ENCODE measurements around the gene TNFSF11. TPM values are rescaled to one million over a fixed set of nuclear protein-coding genes. Genes with fewer than 3 reads are reported as not detected.

Gene TNFSF11
- total and polyA plus RNA-seq, 2 donors (not counting 3 experiments of a cell fraction or from before 2014, with no cell fraction given) = not detected

DNA sequence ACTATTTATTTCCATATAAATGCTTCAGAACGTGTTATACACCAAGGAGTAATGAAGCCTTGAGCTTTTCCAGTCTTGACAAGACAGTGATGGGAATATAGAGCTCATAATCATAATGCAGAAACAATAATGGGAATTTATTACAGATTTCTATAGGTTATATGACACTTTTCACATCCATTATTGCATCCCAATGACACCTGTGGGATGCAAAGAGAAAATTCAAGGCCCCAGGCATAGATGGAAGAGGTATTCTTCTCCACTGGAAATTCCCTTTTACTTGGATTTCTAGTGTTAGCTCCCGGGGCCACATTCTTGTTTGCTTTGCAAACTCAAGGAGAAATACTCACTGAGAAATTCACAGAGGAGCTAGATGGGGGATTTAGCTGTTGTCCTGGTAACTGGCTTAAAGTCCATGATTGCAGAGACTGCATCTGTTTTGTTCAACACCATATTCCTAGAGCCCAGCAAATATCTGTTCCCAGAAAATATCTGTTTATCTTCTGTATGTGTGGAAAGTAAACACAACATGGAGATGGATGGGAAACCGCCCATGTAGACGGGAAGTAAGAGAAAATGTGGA lies 30.6 kb upstream of the TNFSF11 start:
- H2AFZ ChIP-seq (ENCODE audit: low read depth, low read length) = no peak overlapping the region
- dilution Hi-C loops (cut with MboI; ENCODE audit: extremely low pct_ligation_motif_present, low sequenced_read_pairs) = no loop called here
- FAIRE-seq (no peak), DNase-seq (ENCODE audit: low read depth, low spot score) (no peak)
- H3K36me3 ChIP-seq (ENCODE audit: control insufficient read depth in 2 of 2, extremely low read depth in 1 of 2, insufficient read depth in 2 of 2, low read length in 2 of 2) = no peaks in the 10 kb centered on the region
- H3K9me3 ChIP-seq (replicated peaks; ENCODE audit: control insufficient read depth, insufficient read depth, low read length) = no peaks in the 10 kb centered on the region
- no peak overlapping the region for H3K9ac ChIP-seq (replicated peaks; ENCODE audit: extremely low read depth, insufficient read depth, low read length)
- H3K4me2 ChIP-seq (ENCODE audit: insufficient read depth, low read length) = no peak overlapping the region
- no peak overlapping the region for H3K4me3 ChIP-seq (replicated peaks in 1 of 3; ENCODE audit: insufficient read depth in 1 of 3, low read depth in 1 of 3, low read length in 3 of 3)
- no peaks in the 10 kb centered on the region for H3K27me3 ChIP-seq (ENCODE audit: control insufficient read depth in 2 of 2, insufficient read depth in 2 of 2, low read length in 2 of 2)
- H3K27ac ChIP-seq (ENCODE audit: insufficient read depth, low read depth, low read length) = no peak overlapping the region
- no peaks in the 10 kb centered on the region for H4K20me1 ChIP-seq (replicated peaks; ENCODE audit: control insufficient read depth, extremely low read depth, insufficient read depth, low read length)
- no peaks in the 10 kb centered on the region for H3K9me1 ChIP-seq (replicated peaks; ENCODE audit: control insufficient read depth, extremely low read depth, insufficient read depth, low read length)
- no TSS peak for BruUV-seq (replicated peaks)
- ChIA-PET CTCF (interaction anchor here (0.8 to 1.1 kb wide), 3 partner anchors 13 to 209 kb away, joined by 3 read pairs; no protein-coding TSS in a partner anchor), POLR2A (no interaction called here)
- TF ChIP-seq MYC (IDR thresholded peaks at IDR 0.05; ENCODE audit: low read depth, low read length) = no peak
- intact Hi-C loops (cut with micrococcal nuclease) = no loop called here
- peaks cover 11% of the 10 kb centered on the region for H3K4me1 ChIP-seq (ENCODE audit: control insufficient read depth, extremely low read depth, insufficient read depth, low read length)
- no peaks in the 10 kb centered on the region for H3K79me2 ChIP-seq (ENCODE audit: control insufficient read depth, insufficient read depth, low read length)

DNA sequence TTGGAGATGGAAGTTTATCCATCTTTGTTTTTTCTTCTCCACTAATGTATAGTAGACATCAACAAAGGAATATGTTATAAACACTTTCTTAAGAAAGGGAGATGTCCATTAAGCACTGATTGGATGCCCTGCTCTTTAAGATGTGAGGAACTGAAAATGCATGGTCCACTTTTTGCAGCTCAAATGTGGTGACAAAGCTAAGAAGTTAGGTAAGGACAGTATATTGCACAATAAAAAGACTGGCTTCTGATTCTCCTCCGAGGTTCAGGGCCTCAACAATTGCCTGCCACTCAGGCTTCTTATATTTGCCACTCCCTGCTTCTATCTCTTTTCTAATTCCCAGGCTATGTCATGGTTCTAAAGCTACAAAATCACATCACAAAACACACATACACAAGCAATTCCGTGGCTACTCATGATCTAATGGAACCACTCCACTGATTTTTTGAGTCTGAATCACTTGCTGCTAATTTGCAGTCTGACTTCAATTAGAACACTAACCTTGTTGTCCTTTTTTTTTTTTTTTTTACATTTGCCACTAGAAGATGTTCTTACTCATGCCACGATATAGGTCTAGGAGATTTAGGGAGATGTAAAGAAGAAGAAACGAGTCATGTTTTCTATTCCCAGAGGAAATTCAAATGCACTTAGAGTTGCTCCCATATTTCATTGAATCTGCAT lies 29.6 kb upstream of the TNFSF11 start:
- intact Hi-C loops (cut with micrococcal nuclease) = no loop called here
- Histone ChIP-seq H2AFZ (ENCODE audit: low read depth, low read length) (no peak overlapping the region), H3K27ac (ENCODE audit: insufficient read depth, low read depth, low read length) (no peak overlapping the region), H3K9me3 (replicated peaks; ENCODE audit: control insufficient read depth, insufficient read depth, low read length) (no peaks in the 10 kb centered on the region), H3K79me2 (ENCODE audit: control insufficient read depth, insufficient read depth, low read length) (no peaks in the 10 kb centered on the region), H3K4me2 (ENCODE audit: insufficient read depth, low read length) (no peak overlapping the region), H3K9me1 (replicated peaks; ENCODE audit: control insufficient read depth, extremely low read depth, insufficient read depth, low read length) (no peaks in the 10 kb centered on the region), H3K4me3 (replicated peaks in 1 of 3; ENCODE audit: insufficient read depth in 1 of 3, low read depth in 1 of 3, low read length in 3 of 3) (no peak overlapping the region), H4K20me1 (replicated peaks; ENCODE audit: control insufficient read depth, extremely low read depth, insufficient read depth, low read length) (no peaks in the 10 kb centered on the region), H3K4me1 (ENCODE audit: control insufficient read depth, extremely low read depth, insufficient read depth, low read length) (peaks cover 13% of the 10 kb centered on the region), H3K9ac (replicated peaks; ENCODE audit: extremely low read depth, insufficient read depth, low read length) (no peak overlapping the region), H3K36me3 (ENCODE audit: control insufficient read depth in 2 of 2, extremely low read depth in 1 of 2, insufficient read depth in 2 of 2, low read length in 2 of 2) (no peaks in the 10 kb centered on the region), H3K27me3 (ENCODE audit: control insufficient read depth in 2 of 2, insufficient read depth in 2 of 2, low read length in 2 of 2) (no peaks in the 10 kb centered on the region)
- CTCF ChIA-PET = no interaction called here
- FAIRE-seq = no peak
- no peak for DNase-seq (ENCODE audit: low read depth, low spot score)
- dilution Hi-C loops (cut with MboI; ENCODE audit: extremely low pct_ligation_motif_present, low sequenced_read_pairs) = no loop called here
- no peak for TF ChIP-seq EZH2 (IDR thresholded peaks at IDR 0.05; ENCODE audit: borderline replicate concordance, low read depth, low read length, severe bottlenecking)
- POLR2A ChIA-PET = no interaction called here
- BruUV-seq (replicated peaks) = no TSS peak
